Testis (tissue), 3 donors: ENCODE measurements around the gene CDH5. TPM values are rescaled to one million over a fixed set of nuclear protein-coding genes. Genes with fewer than 3 reads are reported as not detected.

Experiments used
- DNase-seq: peaks from one replicate; pipeline ENCODE4 v3.0.0-alpha.2; 2019
- H3K27ac ChIP-seq, 2 donors: fragments of 200-600 bp; sonication (generic); one replicate each; pipeline ENCODE4 v1.5.1; 2019
- H3K27me3 ChIP-seq: fragments of 200-600 bp; sonication (generic); one replicate; pipeline ENCODE4 v1.5.1; 2019
- H3K36me3 ChIP-seq: fragments of 200-600 bp; sonication (generic); one replicate; pipeline ENCODE4 v1.5.1; 2017; ENCODE audit warnings: low read depth; ENCODE audit errors: missing control alignments
- H3K4me1 ChIP-seq: fragments of 200-600 bp; sonication (generic); one replicate; pipeline ENCODE4 v1.5.1; 2019
- H3K4me3 ChIP-seq, 2 donors: fragments of 200-600 bp; sonication (generic); one replicate each; pipeline ENCODE4 v1.5.1; 2017 to 2019
- H3K9me3 ChIP-seq: fragments of 200-600 bp; sonication (generic); one replicate; pipeline ENCODE4 v1.5.1; 2017
- CTCF ChIP-seq, 3 experiments: fragments of 450-650 bp in 2 of 3; fragments of 200-600 bp in 1 of 3; sonication (generic) in 1 of 3; IDR thresholded peaks; one replicate each; pipeline ENCODE4 v1.5.1; 2016 to 2019; ENCODE audit warnings: antibody characterized with exemption in 3 of 3, mild to moderate bottlenecking in 2 of 3, moderate library complexity in 1 of 3
- POLR2A ChIP-seq: fragments of 450-650 bp; IDR thresholded peaks from one replicate; pipeline ENCODE4 v1.6.1; 2017; ENCODE audit warnings: antibody characterized with exemption, mild to moderate bottlenecking, moderate library complexity
- WGBS, 2 donors: methylation state at CpG; one replicate each; pipeline ENCODE4 v1.1.5; 2018; 5-methylcytosine and 5-hydroxymethylcytosine counted together
- intact Hi-C: fragments of 100-400 bp; cut with DNase I; formaldehyde crosslinking; loops from one replicate; pipeline ENCODE4 v1.15.1; 2023; ENCODE audit warnings: low total_unique reads
- polyA plus RNA-seq: library from polyadenylated mRNA; stranded (reverse); fragments of 350-450 nt; fragmentation: Illumina TruSeq; extraction: RNeasy Lipid Tissue Mini Kit (QIAGEN cat#74804); gene quantifications from one replicate; pipeline ENCODE4 v1.2.3, GENCODE V29; 2014; ENCODE audit warnings: low read depth, low replicate concordance; ENCODE audit not compliant: insufficient read depth
- total RNA-seq, 2 donors: library from RNA; depleted of rRNA; stranded (reverse); fragments of >200 nt; gene quantifications; one replicate each; pipeline ENCODE4 v1.2.3, GENCODE V29; 2016

Gene CDH5
- total and polyA plus RNA-seq, 3 donors from 2014 or later = 22.1 to 40.6 (median 23.8) TPM

- no peak overlapping the region for H3K27ac ChIP-seq
- no peak for TF ChIP-seq POLR2A
- no peak for TF ChIP-seq CTCF (IDR thresholded peaks at IDR 0.05)
- H3K4me3 ChIP-seq = no peak overlapping the region
- no peaks in the 10 kb centered on the region for H3K27me3 ChIP-seq
- no peaks in the 10 kb centered on the region for H3K9me3 ChIP-seq
- 76 to 84% methylated on average over 4 of the region's 4 CpGs for WGBS, 2 donors
- intact Hi-C loops = no loop called here
- H3K4me1 ChIP-seq = peaks cover 3% of the 10 kb centered on the region
- no peak for DNase-seq
- H3K36me3 ChIP-seq = no peaks in the 10 kb centered on the region
Observed at GRCh38 chr16:66334853-66335574, 31.5 kb upstream of the CDH5 start.

DNA sequence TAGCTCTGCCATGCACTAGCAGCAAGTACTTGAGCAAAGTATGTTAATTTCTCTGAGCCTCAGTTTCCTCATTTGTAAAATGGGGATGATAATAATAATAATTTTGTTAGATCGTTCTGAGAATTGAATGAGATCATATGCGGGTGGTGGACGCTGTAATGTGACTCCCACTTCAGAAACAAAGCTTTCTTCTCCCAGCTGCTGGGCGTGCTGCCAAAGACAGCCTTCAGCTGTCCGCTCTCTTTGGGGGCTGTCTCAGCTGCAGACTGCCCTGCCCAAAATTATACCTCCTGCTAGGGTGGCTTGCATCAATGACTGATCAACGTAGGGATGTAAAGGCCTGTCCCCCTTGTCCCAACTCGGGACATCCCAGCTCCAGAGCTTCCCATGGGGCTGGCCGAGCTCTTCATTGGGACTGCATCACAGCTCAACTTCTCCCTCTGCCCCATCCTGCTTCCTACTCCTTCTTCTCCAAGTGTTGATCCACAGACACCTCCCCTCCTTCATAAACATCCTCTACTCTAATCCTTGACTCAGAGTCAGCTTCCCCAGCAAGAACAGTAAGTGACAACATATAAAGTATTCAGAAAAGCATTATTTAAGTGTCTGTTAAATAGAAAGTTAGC lies 30.7 kb upstream of the CDH5 start:
- Histone ChIP-seq H3K27ac (no peak overlapping the region), H3K9me3 (no peaks in the 10 kb centered on the region), H3K27me3 (no peaks in the 10 kb centered on the region), H3K4me1 (peaks cover 3% of the 10 kb centered on the region), H3K4me3 (no peak overlapping the region), H3K36me3 (no peaks in the 10 kb centered on the region)
- TF ChIP-seq CTCF (IDR thresholded peaks at IDR 0.05) (no peak), POLR2A (no peak)
- intact Hi-C loops = no loop called here
- DNase-seq = peak; percentile 55
- WGBS, 2 donors = 38 to 42% methylated on average over 8 of the region's 8 CpGs

GRCh38 chr16:66337463-66338188 lies 28.9 kb upstream of the CDH5 start:
- DNase-seq = no peak
- Histone ChIP-seq H3K4me1 (peaks cover 3% of the 10 kb centered on the region), H3K27ac (no peak overlapping the region), H3K4me3 (no peak overlapping the region), H3K27me3 (no peaks in the 10 kb centered on the region), H3K36me3 (no peaks in the 10 kb centered on the region), H3K9me3 (no peaks in the 10 kb centered on the region)
- TF ChIP-seq CTCF (IDR thresholded peaks at IDR 0.05) (no peak), POLR2A (no peak)
- intact Hi-C loops = no loop called here
- 62 to 67% methylated on average over 9 of the region's 9 CpGs for WGBS, 2 donors

DNA sequence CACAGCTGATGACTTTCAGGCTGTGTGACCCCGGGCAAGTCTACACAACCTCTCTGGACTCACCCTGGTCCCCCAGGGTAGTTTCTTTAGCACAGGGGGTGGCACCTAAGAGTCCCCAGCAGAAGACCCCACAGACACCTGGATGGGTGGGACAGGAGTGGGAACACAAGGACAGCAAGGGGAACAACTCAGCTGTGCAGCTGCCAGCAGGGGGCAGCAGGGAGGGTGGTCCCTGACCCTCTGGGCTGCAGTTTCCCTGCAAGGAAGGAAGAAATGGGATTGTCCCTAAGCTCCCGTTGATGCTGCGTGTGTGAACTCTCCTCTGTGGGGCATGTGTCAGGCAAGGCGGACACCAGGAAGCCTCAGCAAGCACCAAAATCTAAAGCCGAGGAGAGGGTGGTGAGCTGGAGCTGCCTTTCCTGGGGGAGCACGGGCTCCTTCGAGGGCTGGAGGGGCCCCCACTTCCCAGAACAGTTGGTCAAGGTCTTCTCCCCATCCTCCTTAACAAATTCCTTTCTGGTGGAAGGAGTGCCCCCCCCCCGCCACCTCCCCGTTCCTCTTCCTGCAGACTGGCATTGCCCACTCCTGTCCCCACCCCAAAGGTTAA lies 24.1 kb upstream of the CDH5 start:
- intact Hi-C loops = no loop called here
- H3K27me3 ChIP-seq = no peaks in the 10 kb centered on the region
- no peaks in the 10 kb centered on the region for H3K4me1 ChIP-seq
- H3K27ac ChIP-seq = no peak overlapping the region
- 67 to 85% methylated on average over 6 to 9 of the region's 9 CpGs for WGBS, 2 donors
- no peaks in the 10 kb centered on the region for H3K36me3 ChIP-seq
- TF ChIP-seq CTCF (IDR thresholded peaks at IDR 0.05) = peak in 2 of 3 experiments; percentile 20 to 62
- no peak for TF ChIP-seq POLR2A
- DNase-seq = peak; percentile 37
- H3K4me3 ChIP-seq = no peak overlapping the region
- H3K9me3 ChIP-seq = no peaks in the 10 kb centered on the region
